C4-2B (cell line): Measurements from ENCODE around the gene PRELP.

ENCODE experiments used
- H3K27ac ChIP-seq: fragments of 450-650 bp; 2 replicates; pipeline ENCODE4 v1.5.1; 2017
- CTCF ChIP-seq: fragments of 450-650 bp; conservative IDR thresholded peaks from 2 replicates; pipeline ENCODE4 v1.5.1; 2017; ENCODE audit warnings: mild to moderate bottlenecking
- ZFX ChIP-seq: fragments of 450-650 bp; IDR thresholded peaks from 2 replicates; pipeline ENCODE4 v1.6.1; 2017

PRELP gene

GRCh38 chr1:203448521-203449061 lies 27.0 kb upstream of the PRELP start:
- TF ChIP-seq ZFX = no peak
- no peak for TF ChIP-seq CTCF
- H3K27ac ChIP-seq = no peak overlapping the region

- H3K27ac ChIP-seq = no peak overlapping the region
- TF ChIP-seq ZFX (no peak), CTCF (no peak)
Measured at GRCh38 chr1:203450001-203450400, 25.6 kb upstream of the PRELP start.

- H3K27ac ChIP-seq = no peak overlapping the region
- TF ChIP-seq ZFX (no peak), CTCF (no peak; the same call in 1 of the 2 replicates)
Measured at GRCh38 chr1:203450479-203451149, 25.0 kb upstream of the PRELP start.

GRCh38 chr1:203451836-203452784 lies 23.5 kb upstream of the PRELP start:
- no peak for TF ChIP-seq ZFX
- no peak for TF ChIP-seq CTCF
- no peak overlapping the region for H3K27ac ChIP-seq

- TF ChIP-seq CTCF = no peak
- TF ChIP-seq ZFX = no peak
- H3K27ac ChIP-seq = no peak overlapping the region
Measured at GRCh38 chr1:203453016-203453415, 22.6 kb upstream of the PRELP start.

- no peak overlapping the region for H3K27ac ChIP-seq
- TF ChIP-seq CTCF (no peak), ZFX (no peak)
Measured at GRCh38 chr1:203453616-203454015, 22.0 kb upstream of the PRELP start.

- no peak overlapping the region for H3K27ac ChIP-seq
- no peak for TF ChIP-seq CTCF
- no peak for TF ChIP-seq ZFX
Measured at GRCh38 chr1:203454986-203455471, 20.6 kb upstream of the PRELP start.
